Renal pelvis (tissue), 4 donors: Measurements from ENCODE around the gene ATN1. TPM values are rescaled to one million over a fixed set of nuclear protein-coding genes. Genes with fewer than 3 reads are reported as not detected.

Experiments
- DNase-seq: peaks from one replicate; pipeline ENCODE4 v3.0.0-alpha.2; 2013
- polyA plus RNA-seq, 3 donors: library from polyadenylated mRNA; unstranded; fragments of 120-200 nt; gene quantifications; one replicate each; pipeline ENCODE4 v1.2.1, GENCODE V29; 2013; ENCODE audit not compliant: insufficient read length in 3 of 3

ATN1 gene
- polyA plus RNA-seq, 3 donors: 116 to 147 (median 131) TPM

DNA sequence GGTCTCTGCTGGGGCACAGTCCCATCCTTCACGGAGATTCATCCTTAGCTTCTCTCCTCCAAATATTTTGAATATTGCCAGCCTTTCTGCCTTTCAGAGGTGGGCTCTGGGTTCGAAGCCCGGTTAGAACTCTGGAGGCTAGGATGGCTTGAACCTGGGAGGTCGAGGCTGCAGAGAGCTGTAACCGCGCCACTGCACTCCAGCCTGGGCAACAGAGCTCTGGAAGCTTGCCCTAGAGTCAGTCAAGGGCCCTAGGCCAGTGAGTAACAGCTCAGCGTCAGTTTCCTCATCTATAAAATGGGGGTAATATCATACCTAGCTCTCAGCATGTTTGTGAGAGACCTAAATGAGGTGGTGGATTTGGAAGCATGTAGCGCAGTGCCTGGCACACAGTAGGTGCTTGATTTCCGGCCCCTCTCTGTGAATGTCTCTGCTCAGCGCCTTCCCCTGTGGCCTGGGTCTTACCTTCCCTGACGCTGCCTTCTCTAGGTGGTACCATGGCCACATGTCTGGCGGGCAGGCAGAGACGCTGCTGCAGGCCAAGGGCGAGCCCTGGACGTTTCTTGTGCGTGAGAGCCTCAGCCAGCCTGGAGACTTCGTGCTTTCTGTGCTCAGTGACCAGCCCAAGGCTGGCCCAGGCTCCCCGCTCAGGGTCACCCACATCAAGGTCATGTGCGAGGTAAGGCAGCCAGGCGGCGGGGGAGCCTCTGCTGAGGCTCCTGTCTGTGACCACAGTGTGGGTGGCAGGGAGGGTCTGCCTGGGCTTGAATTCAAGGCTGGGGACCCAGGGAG is 26.8 kb downstream of the ATN1 start:
- DNase-seq: no peak

DNA sequence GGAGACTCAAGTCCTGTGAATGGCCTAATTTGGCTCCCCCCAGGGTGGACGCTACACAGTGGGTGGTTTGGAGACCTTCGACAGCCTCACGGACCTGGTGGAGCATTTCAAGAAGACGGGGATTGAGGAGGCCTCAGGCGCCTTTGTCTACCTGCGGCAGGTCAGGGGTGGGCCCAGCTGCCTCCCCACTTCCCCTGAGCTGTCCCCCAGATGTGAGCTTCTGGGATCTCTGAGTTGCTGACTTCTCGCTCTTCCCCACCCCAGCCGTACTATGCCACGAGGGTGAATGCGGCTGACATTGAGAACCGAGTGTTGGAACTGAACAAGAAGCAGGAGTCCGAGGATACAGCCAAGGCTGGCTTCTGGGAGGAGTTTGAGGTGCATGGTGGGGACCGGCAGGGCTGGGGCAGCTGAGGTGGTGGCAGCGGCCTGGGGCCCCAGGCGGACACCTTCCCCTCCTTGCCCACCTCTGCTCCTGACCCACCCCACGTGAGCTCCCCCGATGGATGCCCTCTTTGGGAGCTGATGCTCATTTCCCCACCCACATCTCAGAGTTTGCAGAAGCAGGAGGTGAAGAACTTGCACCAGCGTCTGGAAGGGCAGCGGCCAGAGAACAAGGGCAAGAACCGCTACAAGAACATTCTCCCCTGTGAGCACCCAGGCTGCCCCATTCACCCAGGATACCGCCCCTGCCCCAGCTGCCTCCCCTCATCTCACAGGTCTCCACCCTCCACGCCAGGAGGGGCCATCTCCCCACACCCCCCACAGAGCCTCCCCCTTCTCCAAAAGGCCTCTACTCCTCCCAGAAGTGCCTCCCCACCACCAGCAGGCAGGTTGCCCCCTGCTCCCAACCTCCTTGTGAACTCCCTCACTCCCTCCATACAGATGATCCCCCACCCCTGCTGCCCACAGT is 27.6 kb downstream of the ATN1 start:
- no peak for DNase-seq

DNA sequence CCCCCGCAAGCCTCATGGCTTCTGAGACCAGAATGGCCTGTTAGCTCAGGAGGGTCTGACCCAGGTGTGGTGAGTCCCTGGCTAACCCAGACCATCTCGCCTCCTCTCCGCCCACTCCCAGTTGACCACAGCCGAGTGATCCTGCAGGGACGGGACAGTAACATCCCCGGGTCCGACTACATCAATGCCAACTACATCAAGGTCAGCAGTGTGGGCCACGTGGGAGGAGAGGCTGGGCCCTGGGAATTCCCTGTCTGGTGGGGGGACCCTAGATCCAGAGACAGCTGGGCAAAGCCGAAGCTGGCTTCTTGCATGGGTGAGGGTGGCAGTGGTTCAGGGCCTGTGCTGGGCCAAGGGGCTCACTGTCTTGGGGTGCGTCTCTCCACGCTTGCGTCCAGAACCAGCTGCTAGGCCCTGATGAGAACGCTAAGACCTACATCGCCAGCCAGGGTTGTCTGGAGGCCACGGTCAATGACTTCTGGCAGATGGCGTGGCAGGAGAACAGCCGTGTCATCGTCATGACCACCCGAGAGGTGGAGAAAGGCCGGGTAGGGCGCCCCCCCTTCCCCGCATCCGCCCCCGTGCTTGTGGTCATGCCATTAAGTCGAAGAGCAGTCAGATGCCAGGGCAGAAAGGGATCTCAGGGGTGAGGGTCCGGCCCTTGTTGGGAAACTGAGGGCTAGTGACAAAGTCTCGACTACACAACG is 28.4 kb downstream of the ATN1 start:
- DNase-seq: no peak

DNA sequence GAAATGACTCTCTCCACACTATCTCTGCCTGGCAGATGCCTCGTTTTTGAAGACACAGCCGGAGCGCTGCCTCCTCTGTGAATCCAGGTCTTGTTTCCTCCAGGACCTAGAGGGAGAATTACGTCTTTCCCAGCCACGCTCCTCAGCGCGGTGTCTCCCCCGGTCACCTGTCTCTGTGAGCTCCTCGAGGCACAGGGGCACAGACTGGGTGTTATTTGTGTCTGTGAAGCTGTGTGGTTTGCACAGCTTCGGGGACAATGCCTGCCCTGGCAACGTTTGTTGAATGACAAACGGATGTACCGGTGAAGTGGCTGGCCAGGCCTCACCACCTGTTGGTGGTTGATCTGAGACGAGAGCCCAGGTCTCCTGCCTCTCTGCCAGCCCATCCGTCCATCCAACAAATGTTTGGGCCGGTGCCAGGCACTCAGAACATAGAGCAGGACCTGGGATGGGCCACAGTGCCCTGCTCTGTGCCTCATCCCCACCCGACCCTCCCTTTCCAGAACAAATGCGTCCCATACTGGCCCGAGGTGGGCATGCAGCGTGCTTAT is 29.5 kb downstream of the ATN1 start:
- DNase-seq: no peak

DNA sequence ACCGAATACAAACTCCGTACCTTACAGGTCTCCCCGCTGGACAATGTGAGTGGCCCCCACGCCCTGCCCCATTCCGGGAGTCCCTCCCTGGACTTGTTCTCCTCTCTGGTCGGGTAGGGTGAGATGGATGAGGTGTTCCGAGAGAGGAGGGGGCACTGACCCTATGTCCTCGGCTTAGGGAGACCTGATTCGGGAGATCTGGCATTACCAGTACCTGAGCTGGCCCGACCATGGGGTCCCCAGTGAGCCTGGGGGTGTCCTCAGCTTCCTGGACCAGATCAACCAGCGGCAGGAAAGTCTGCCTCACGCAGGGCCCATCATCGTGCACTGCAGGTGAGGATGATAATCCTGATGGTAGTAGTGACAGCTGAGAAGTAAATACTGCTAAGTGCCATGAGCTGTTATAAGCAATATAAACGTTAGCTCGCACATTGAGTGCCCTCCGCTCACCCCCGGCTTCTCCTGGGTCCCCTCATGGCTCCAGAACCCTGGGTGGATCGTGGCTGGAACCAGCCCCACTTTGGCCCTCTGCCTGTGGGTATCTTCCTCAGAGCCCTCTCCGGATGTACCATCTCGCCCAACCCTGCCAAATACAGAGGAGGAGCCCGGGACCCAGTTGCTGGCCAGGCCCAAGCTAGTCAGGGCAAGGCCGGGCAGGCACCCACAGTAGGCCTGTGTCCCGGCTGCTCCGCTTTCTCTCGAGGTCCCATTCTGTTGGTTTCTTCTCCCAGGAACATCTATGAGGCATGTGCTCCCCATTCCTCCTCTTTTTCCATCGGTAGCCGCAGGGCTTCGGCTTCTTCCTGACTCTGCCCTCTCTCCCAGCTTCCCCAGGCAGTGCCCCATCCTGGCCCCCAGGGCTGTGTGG is 30.2 kb downstream of the ATN1 start:
- DNase-seq: no peak

DNA sequence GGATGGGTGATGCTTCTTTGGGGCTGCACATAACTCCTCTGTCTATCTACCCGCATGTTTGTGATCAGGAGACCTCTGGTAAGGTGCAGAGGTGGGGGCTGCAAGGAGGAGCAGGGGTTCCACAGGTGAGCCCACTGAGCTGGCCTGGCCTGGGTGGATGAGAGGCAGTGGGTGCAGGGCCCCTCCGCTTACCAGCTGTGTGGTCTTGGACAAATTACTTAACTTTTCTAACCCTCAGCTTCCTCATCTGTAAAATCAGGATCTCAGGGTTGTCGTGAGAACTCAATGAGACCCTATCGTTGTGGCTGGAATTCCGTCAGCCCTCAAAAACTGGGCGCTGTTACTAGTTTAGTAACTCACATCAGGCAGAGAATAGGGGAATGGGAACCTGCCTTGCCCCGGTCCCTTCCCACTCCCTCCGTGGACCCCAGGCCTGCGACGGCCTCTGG is 30.9 kb downstream of the ATN1 start:
- DNase-seq: no peak

DNA sequence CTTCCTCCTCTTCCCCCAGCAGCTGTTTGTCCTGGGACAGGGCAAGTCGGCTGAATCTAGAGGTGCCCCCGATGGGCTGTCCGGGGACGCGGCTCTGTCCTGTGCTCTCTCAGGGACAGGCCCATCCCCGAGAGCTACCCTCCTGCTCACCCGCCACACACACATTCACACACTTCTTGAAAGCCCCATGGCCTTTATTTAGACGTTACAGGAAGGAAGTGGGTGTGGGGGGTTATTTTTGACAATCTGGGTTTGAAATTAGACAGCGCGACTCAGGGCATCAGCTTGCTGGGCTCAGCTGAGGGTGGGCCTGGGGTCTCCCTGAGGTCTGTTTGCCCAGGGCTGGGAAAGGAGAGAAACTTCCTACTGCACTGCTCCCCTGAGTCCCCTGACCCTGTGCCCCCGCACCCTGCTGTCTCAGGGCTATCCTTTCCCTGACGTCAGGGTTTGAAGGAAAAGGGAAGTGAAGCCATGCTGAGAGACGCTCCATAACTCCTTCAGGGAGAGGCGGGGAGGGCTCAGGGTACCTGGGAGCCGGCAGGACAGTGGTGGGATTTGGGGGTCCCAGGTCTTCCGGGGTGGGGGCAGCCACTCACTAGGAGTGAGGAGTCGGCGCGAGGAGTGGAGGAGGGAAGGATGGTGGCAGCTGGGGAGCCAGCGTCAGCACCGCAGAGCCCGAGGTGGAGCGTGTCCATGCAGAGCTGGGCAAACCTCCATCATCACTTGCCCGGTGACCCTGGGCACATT is 31.5 kb downstream of the ATN1 start:
- no peak for DNase-seq

DNA sequence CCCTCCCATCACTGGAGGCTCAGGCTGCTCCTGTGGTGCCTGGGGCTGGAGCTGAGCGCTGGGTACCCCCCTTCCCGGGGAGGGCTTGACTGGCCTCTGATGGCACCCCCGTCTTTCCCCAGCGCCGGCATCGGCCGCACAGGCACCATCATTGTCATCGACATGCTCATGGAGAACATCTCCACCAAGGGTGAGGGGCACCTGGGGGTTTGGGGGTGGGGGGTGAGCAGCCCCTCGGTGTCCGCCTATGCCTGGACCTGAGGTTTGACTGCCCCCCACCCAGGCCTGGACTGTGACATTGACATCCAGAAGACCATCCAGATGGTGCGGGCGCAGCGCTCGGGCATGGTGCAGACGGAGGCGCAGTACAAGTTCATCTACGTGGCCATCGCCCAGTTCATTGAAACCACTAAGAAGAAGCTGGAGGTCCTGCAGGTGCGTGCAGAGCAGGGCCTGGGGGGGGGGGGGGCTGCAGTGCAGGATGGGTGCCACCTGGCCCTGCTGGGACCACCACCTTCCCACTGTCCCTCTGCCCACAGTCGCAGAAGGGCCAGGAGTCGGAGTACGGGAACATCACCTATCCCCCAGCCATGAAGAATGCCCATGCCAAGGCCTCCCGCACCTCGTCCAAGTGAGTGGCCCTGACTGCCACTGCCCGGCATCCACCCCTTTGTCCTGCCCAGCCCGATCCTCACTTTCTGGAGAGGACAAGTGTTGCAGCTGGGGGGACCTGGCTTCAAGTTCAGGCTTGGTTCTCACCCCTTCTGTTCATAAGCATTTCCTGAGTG is 32.2 kb downstream of the ATN1 start:
- DNase-seq: no peak

DNA sequence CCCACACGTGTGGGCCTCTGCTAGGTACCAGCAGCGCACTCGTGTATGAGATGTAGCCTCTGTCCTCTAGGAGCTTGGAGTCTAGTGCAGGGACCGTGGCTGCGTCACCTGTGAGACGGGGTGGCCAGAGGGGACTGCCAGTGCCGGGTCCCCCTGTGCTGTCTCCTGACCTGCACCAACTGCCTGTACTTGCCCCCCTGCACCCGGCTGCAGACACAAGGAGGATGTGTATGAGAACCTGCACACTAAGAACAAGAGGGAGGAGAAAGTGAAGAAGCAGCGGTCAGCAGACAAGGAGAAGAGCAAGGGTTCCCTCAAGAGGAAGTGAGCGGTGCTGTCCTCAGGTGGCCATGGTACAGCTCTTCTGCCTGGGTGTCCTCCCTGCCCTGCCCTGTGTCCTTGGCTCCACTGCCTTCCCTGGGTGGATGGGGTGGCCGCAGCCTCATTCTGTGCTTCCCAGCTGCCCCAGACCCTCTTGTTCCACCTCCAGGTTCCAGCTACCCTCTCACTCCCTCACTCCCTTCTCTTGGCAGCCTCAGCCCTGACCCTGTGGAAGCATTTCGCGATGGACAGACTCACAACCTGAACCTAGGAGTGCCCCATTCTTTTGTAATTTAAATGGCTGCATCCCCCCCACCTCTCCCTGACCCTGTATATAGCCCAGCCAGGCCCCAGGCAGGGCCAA is 33.0 kb downstream of the ATN1 start:
- no peak for DNase-seq

DNA sequence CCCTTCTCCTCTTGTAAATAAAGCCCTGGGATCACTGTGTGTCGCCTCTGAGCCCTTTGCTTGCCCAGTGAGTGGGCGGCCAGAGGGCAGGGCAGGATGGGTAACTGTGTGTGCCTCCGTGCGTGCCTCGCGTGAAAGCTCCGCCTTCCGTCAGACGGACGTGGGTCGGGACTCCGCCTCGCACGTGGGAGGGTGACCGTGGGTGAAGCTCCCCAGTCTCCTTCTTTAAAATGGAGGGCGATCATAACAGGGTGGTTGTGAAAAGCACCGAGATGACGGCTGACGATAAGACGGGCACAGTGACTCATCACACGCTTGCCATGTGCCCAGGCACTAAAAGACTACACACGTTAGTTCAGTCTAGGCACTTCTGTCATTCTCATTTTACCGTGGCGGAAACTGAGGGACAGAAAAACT is 33.5 kb downstream of the ATN1 start:
- DNase-seq: no peak

DNA sequence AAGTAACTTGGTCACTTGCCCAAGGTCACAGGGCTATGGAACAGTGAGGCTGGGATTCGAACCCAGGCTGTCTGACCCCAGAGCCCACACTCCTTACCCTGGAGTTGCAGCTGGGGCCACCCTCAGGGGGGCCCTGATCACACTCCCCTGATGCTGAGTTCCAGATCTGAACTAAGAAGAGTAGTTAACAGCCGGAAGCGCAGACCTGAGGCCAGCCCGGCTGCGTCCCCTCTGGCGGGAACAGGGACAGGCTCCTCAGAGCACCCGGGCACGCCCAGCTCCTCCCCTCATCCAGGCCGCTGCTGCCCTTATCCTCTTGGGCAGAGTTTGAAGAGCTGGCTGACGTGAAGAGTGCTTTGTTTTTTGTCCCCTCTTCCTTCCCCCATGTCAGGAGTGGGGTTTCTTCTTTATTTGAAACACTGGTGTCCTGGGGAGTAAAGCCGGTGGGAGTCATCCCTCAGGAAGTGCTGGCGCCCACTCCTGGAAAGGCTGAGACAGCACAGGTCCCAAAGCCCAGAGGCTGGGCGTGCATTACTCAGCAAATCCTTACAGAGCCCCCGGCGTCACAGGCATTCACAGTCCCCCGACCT is 34.0 kb downstream of the ATN1 start:
- DNase-seq: peak; percentile 62

DNA sequence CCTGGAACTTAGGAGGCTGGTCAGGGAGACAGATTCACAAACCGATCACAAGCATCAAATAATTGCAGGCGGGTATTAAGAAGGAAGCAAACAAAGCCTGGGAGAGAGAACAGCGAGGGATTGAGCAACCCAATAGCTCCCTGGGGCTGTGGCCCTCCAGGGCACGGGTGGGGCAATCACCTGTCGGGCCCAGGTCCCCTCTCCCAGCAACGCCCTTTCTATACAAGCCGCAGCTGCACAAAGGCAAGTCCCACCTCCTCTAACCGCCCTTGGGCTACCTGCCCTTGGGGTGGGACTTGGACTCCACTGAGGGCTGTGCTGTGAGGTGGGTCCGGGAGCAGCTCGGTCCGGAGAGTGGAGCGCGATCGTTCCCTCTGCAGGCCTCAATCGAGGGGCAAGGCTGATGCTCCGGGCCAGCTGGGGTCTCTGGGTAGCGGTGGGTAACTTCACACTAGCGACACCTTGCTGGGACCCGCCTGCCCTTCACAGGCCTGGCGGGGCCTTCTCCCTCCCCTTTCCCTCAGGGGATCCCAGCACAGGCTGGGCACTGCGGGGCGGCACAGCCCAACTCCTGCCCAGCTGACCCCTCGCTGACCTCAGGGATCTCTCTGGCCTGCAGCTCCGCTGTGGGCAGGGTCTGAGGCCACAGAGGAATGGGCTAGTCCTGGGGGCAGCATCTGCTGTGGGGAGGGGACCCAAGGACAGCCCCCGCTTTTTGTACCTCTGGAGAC is 34.7 kb downstream of the ATN1 start:
- no peak for DNase-seq

DNA sequence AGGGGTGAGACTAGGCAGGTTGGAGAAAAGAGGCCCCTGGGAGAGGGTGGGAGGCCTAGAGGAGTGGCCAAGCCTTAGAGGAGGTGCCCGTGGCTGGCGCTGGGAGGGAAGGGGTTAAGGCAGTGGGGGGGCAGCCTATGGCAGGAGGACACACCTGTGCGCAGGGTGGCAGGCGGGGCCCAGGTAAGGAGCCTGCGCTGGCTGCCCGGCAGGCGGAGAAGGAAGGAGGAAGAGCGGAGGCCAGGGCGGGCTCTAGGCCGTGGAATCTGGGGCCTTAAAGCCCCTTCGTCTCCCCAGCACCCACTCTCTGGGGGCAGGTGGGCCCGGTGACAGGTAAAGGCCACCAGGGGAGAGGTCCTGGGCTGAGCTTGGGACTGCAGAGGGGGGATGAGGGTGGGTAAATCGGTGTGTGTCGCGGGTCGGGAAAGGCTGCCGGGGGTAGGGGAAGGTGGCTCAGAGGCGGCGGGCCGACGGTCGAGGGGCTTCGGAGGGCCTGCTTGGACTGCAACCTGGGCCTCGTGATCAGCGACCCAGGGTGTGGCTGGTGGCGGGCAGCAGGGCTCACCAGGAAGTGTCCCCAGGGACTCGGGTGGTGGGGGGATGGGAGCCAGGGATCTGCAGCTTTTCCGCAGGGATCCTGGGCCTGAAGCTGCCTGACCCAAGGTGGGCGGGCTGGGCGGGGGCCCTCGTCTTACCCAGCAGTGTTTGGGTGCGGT is 35.4 kb downstream of the ATN1 start:
- DNase-seq: peak; percentile 56

DNA sequence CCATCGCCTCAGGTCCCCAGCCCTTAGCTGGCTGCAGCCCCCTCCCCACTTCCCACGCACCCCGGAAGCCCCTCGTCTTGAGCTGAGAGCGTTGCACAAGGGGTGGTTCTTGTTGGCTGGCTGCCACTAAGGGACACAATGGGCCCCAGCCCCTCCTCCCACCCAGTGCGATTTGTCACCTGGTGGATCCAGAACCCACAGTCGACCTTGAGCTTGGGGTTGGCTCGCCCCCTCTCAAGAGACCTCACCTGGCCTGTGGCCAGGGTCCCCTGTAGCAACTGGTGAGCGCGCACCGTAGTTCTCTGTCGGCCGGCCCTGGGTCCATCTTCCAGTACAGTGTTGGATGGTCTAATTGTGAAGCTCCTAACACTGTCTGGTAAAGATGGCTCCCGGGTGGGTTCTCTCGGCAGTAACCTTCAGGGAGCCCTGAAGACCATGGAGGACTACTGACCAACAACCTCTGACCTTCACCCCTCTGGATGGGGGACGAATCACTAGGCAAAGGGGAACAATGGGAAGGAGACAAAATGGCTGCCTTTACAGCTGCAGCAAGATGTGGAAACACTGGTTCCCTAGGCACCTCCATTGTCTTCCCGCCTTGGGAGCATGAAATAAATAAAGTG is 36.1 kb downstream of the ATN1 start:
- no peak for DNase-seq

DNA sequence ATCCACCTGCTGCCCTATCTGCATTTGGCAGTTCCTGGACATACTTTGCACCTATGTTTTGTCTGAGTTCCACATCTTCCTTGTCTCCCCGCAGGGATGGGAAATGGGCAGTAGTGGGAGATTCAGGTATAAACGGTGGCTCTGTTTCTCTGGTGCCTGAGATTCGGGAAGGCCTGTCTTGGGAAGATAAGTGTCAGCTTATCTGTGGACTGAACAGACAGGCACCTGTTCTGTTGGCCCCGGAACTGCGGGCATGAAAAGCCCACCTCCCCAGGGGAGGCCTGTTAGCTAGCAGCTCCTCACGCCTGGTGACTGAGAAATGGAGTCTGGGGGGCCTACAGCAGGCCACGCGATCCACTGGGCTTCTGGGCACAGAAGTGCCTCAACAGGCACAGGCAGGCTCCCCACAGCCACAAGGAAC is 36.9 kb downstream of the ATN1 start:
- no peak for DNase-seq

DNA sequence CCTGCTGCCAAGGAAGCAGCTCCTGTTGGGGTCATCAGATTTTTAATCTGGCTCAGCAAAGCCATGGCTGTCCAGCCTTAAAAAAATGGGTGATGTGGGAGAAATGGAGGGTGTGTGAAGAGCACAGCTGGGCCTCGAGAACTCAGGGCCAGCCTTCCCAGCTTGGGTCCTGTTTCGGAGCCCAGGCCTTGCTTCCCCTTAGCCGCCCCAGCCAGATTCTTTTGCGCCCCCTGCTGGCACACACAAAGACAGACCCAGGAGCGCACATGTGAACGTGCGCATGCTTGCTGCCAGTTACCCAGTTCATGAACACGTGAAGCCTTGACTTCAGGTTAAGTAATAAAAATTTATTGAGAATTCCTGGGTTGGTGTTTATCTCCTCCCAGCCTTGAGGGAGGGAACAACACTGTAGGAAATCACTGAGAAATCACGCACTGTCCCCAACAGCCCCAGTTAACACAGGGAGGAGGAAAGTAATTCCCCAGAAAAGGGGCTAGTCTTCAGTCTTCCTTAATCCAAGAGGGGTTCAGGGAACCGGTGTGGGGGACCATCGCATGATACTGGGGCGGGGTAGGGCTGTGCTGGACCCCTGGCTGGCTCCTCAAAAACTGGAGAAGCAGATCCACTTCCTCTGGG is 37.4 kb downstream of the ATN1 start:
- peak; percentile 87 for DNase-seq
